Hindlimb muscle (tissue), 1 donor: ENCODE data around the gene GARIN5B. TPM values are rescaled to one million over a fixed set of nuclear protein-coding genes. Genes with fewer than 3 reads are reported as not detected.
A peak's percentile ranks its signal among the peaks of the same experiment; 100 is the strongest.
"Not testable (repeated sequence)": the region's sequence is repeated elsewhere in the genome, so short reads cannot be mapped to it uniquely, and the experiment has no call there.

Experiments
- DNase-seq: peaks from one replicate; pipeline ENCODE4 v3.0.0-alpha.2; 2013
- polyA plus RNA-seq: library from polyadenylated mRNA; unstranded; fragments of 120-200 nt; gene quantifications from one replicate; pipeline ENCODE4 v1.2.1, GENCODE V29; 2013; ENCODE audit not compliant: insufficient read length

GARIN5B gene
- polyA plus RNA-seq, 1 donor = not detected

- no peak for DNase-seq
Observed at GRCh38 chr19:55347442-55348009, 15.5 kb downstream of the GARIN5B start.

GRCh38 chr19:55346725-55347441, 16.2 kb downstream of the GARIN5B start:
- no peak for DNase-seq

GRCh38 chr19:55345818-55346724, 17.0 kb downstream of the GARIN5B start:
- DNase-seq = peak; percentile 57

- DNase-seq = no peak
Observed at GRCh38 chr19:55345101-55345817, 17.8 kb downstream of the GARIN5B start.

- DNase-seq = peak; percentile 43
Observed at GRCh38 chr19:55344444-55344843, 18.6 kb downstream of the GARIN5B start.

GRCh38 chr19:55341595-55342531, 21.2 kb downstream of the GARIN5B start:
- no peak for DNase-seq

- peak; percentile 75 for DNase-seq
Observed at GRCh38 chr19:55341171-55341588, 21.9 kb downstream of the GARIN5B start.

GRCh38 chr19:55340784-55341147, 22.3 kb downstream of the GARIN5B start:
- no peak for DNase-seq

GRCh38 chr19:55339889-55340783, 22.9 kb downstream of the GARIN5B start:
- DNase-seq = peak; percentile 36

GRCh38 chr19:55339105-55339888, 23.8 kb downstream of the GARIN5B start, which contains the start of gene KMT5C:
Gene KMT5C (plus strand): TSS chr19:55339876. CDS start chr19:55341937, 2,061 bp downstream.
- peak; percentile 100 for DNase-seq

GRCh38 chr19:55336101-55336500, 27.0 kb downstream of the GARIN5B start:
- no peak for DNase-seq

- DNase-seq = no peak
Observed at GRCh38 chr19:55333870-55334269, 29.2 kb downstream of the GARIN5B start.

- not testable (repeated sequence) for DNase-seq
Observed at GRCh38 chr19:55329791-55330190, 33.3 kb downstream of the GARIN5B start.

- DNase-seq = not testable (repeated sequence)
Observed at GRCh38 chr19:55328774-55329318, 34.2 kb downstream of the GARIN5B start.

GRCh38 chr19:55325172-55325571, 37.9 kb downstream of the GARIN5B start, which contains the start of gene TMEM150B:
Gene TMEM150B (minus strand): TSS chr19:55325341. CDS start chr19:55321036, 4,305 bp downstream.
- DNase-seq = no peak

- no peak for DNase-seq
Observed at GRCh38 chr19:55324662-55325061, 38.4 kb downstream of the GARIN5B start.

GRCh38 chr19:55322204-55322885, 40.7 kb downstream of the GARIN5B start:
- DNase-seq = no peak

- no peak for DNase-seq
Observed at GRCh38 chr19:55321466-55322137, 41.5 kb downstream of the GARIN5B start.
